ENCODE measurements around the gene TLE3.
"Not testable (repeated sequence)": the region's sequence is repeated elsewhere in the genome, so short reads cannot be mapped to it uniquely, and the experiment has no call there.

TLE3 gene

DNA sequence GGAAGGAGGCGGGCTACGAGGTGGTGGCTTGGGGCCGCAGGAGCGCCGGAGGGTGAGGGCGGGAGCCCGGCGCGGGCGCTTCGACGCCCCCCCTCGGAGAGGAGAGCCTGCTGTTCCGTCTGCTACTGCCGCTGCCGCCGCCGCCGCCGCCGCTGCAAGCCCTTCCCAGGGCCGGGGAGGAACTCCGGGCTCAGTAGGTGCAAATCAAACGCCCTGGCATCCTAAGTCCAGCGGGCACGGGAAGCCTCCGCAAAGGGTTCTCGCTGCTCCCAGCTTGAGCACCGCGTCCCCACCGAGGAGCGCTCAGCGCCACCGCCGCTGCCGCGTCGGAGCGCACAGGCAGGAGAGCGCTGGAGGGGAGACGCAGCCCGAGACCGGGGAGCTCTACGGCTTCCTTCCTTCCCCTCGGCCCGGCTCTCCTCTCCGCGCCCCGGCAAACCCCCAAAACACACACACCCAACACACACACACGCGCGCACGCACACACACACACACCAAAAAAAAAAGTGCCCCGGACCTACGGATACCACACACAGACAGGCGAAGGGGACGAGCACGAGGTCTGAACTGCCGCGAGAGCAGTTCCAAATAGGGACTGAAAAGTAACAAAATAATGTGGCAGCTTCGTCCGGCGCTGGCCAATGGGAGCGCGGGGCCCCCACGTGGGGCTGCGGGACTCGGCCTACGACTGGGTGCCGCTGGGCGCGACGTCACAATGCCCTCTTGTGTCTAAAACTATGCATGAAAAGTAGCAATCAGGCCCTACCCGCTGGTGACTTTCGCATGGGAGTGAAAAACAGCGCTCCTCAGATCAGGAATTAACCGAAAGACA, at the start of gene TLE3:
Gene TLE3, minus strand, starts transcription at position 597 of the 832 bp plus-strand sequence. CDS start 1,119 bp downstream, outside the sequence.
- peak; percentile 96 for DNase-seq (ENCODE audit: low read depth)

DNA sequence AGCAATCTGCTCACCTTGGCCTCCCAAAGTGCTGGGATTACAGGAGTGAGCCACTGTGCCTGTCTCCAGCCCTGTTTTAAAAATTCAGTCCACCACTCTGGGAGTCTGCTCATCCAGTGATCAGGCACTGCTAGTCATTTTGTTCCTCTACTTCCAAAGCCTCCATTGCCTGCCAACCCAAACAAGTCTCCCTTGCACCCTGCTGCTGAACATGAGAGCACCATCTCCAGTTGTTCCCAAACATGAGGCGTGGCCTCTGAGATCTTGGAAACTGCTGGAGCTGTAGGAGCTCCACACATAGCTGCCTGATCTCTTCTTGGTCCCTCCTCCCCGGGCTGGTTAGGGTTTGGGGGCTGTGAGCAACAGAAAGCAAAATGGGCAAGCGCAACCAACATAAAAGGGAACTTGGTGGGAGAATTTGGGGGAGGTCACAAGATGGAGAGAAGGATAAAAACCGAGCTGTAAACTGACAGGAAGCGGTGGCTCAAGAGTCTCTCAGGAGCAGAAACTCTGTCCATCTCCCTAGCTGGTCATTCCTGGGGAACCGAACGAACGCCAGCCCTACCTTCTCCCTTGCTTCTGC, 49.6 kb upstream of the TLE3 start:
- DNase-seq (ENCODE audit: low read depth), result no peak

DNA sequence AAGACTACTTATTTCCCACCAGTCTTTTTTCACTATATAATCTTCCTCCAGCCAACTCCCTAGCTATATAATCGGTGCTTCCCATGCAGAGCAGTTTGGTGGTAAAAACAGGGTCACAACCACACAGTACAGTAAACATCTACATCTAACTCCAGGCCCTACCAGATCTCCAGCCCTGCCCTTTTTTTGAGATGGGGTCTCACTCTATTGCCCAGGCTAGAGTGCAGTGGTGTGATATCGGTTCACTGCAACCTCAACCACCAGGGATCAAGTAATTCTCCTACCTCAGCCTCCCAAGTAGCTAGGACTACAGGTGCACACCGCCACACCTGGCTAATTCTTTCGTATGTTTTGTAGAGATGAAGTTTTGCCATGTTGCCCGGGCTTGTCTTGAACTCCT, 49.1 kb upstream of the TLE3 start:
- DNase-seq (ENCODE audit: low read depth), result no peak

DNA sequence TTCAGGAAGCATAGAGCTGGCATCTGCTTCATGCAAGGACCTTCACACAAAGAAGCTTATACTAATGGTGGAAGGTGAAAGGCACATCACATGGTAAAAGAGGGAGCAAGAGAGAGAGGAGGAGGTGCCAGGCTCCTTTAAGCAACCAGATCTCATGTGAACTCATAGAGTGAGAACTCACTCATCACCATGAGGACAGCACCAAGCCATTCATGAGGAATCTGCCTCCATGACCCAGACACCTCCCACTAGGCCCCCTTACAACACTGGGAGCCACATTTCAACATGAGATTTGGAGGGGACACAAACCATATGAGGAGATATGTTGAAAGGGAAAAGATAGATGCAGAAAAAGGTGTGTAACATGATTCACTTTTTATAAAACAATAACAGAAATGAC, 48.4 kb upstream of the TLE3 start:
- DNase-seq (ENCODE audit: low read depth), result no peak

DNA sequence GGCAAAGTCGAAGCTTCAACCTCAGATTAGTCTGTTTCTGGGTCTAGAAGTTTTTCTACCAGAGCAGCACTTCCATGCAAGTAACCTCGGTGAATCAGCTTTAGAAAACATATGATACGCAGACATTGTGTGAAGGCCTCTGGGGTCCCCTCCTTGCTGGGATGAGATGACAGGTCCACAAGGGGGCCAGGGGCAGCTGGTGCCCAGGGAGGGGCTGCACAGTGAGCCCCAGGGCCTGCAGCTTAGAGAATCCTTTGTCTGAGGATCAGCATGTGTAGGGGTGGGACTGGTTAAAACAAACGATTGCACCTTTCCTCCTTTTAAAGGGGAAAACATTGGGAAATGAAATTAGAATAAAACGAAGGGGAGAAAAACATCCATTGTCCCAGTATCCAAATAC, 47.5 kb upstream of the TLE3 start:
- DNase-seq (ENCODE audit: low read depth), result no peak

DNA sequence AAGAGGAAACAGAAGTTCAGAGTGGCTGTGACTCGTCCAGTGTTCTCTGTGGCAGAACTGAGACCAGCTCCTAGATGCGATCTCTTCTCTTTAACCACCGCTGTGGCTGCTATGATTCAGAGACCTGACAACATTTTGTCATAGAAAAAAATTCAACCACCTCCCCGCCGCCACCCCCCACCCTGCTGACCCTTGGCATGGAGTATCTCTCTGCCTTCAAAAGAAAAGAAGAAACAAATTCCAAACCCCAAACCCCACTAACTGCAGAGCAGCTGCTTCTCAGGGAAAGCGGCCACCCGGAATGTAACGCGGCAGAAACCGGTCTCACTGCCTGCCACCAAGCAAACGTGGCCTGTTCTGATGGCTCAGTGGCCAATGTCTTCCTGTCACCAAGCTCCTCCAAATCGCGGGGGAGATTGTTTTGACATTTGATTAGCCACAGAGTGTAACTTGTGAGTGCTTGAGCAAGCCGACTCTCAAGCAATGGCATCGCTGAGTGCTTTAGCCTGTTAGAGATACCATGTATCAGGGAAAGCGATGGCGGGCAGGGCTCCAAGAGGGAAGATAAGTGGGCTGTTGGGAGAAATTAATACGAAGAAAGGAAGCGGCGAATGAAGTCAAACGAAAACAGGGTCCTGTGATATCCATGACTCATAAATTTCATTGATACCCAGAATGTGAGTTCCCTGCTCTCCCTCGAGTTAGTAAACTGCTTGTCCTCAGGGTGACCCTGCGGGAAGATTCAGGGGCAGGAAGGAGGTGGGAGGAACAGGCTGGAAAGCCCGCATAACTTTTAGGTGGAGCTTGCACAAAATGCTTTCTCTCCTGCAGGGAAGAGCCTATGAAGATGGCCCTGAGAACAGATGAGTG, 44.8 kb upstream of the TLE3 start:
- no peak for DNase-seq (ENCODE audit: low read depth)

DNA sequence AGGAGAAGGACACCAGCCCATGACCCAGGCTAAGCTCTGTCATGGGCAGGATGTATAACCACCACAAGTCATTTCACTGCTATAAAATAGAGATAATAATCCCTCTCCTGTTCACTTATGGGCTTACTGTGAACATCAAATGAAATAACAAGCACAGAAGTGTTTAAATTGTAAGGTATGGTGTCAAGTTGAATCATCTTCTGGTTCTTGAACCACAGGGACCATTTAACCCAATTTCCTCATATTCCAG, 44.3 kb upstream of the TLE3 start:
- no peak for DNase-seq (ENCODE audit: low read depth)

DNA sequence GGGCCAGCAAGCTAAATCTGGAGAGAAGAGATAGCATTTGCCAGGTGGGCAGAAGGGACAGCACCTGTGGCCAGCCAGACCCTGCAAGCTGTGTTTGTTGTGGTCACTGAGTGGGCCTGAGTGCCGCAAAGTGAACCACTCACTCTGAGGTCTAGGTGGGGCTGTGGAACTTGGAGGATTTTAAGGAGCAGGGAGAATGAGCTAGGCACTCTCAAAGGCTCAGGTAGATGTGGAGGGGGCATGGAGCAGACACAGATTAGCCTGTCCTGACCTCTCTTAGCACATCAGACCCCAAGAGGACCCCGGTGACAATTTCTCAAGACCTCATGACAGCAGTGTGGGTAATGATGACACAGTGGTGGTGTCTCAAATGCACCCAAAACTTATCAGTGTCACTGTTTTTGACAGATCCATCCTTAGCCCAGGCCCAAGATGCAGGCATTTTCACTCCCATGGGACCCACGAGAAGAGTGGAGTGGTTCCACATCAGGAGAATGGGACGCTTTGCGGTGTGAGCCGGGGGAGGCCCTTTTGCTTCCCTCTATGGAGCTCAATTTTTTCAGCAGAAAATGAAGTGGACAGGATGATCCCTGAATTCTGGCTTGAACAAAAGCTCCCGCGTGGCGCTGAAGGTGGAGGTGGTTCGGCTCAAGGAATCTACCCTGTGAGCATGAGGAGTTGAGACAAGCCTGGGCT, 43.8 kb upstream of the TLE3 start:
- no peak for DNase-seq (ENCODE audit: low read depth)

DNA sequence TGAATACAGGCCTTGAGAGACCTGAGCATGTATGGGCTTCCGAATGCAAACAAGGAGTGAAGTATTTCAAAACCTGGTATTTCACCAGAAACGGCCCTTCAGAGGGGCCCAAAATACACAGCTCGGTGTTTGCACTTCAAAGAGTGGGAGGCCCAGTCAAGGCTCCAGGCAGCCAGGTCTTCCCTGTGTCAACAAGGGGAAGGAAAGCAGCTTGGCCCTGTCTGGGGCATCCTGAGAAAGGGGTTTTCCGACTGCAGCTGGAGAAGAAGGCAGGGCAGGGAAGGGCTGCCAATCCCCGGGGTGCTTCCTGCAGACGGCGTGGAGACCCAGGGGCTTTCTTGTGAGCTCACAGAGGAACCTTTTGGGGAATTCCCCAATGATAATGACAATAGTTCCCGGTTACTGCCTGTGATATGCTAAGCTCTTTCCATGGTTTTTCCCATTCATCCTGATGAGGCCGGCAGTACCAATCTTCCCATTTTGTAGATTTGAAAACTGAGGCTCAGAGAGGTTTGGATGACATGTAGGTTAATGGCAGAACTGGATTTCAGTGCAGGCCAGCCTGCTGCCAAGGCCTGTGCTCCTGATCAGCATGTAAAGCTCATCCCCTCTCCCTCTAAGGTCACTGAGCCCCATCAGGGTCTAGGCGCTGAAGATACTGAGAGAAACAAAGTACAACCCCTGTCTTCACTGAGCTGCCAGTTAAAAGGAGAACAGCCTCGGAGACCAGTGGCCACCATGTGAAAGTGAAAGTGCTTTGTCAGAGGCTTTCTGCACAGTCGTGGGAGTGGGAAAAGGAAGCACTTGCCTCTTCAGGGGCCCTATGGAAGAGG, 43.0 kb upstream of the TLE3 start:
- DNase-seq (ENCODE audit: low read depth), result no peak

DNA sequence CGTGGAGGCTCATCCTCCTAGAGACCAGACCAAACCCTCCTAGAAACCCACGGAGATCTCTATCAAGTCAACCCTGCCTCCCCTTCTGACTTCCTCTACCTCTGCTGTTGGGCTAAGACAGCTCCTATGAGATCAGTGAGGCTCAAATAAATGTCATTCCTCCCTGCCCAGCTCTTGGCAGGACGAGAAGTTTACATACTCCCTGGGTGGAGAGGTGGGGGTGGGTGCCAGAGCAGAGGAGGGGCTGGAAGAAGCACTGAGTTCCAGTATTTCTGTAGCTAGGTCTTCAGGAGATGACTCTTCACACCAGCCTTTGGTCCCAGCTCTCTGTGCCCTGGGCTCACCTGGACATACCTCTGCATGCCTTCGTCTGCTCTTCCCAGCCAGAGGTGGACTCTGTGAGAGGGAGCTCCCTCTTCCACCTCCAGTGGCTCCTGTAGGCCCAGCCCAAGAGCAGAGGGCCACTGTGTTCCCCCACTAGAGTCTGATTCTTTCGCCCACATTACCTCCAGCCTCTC, 42.4 kb upstream of the TLE3 start:
- no peak for DNase-seq (ENCODE audit: low read depth)

DNA sequence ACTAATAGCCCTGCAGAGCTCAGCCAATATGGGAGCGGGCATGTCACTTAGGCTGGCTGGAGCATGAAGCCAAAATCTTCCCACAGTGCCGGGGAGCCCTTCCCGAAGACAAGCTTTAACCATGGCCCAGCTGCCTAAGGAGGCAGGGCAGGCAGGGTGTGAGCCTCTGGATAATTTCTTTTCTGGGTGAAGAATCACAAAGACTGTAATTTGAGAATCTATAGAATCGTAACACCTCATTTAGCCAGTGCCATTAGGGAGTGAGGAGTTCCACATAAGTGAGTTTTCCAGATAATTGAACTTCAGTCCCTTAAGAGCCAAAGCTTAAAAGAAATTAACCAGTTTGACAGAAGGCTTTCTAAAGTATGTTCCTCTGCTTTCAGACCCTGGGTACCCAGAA, 40.2 kb upstream of the TLE3 start:
- DNase-seq (ENCODE audit: low read depth), result no peak

DNA sequence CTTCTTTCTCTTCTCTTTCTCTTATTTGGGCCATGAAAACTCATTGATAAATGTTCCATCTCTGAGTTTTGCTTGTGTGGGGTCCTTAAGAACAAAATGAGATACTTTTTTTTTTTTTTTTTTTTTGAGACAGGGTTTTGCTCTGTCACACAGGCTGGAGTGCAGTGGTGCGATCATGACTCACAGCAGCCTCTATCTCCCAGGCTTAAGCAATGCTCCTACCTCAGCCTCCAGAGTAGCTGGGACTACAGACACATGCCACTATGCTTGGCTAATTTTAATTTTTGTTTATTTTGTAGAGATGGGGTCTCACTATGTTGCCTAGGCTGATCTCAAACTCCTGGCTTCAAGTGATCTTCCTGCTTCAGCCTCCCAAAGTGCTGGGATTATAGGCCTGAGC, 39.3 kb upstream of the TLE3 start:
- DNase-seq (ENCODE audit: low read depth), result not testable (repeated sequence)

DNA sequence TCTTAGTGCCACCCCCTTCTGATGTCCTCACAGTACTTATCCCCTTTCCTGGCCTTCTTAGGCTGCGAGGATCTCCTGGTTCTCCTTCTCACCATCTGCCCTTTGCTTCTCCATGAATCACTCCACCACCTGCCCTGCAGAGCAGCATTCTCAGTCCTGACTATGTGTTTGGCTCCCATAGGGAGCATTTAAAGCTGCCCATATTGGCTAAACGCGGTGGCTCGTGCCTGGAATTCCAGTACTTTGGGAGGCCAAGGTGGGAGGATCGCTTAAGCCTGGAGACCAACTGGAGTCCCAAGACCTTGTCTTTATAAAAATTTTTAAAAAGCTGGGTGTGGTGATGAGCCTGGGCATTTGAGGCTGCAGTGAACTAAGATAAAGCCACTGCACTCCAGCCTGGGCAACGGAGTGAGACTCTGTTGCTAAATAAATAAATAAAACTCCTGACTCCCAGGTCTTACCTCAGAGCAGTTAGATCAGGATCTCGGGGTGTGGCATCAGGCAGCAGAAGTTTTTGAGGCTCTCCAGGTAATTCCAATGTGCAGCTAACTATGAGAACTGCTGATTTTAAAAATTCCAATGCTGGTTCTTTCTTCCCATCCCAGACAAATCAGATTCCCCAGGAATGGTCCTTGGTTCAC, 36.2 kb upstream of the TLE3 start:
- no peak for DNase-seq (ENCODE audit: low read depth)

DNA sequence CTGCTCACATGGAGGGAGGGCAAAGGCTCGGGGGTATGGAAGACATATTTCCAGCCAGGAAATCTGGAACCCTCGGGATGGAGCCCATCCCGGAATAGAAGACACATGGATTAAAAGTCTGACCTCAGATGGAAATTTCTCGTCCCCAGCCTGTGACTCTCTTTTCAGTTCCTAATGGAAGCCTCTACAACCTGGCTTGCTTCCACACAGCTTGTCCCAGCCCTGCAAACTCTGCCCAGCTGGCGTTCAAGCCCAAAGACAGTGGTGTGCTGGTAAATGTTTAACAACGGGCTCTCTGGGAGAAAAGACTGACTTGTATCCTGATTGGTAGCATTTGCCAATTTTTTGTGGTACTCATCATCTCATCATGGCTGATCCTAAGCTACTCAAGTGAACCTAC, 35.6 kb upstream of the TLE3 start:
- DNase-seq (ENCODE audit: low read depth), result no peak

DNA sequence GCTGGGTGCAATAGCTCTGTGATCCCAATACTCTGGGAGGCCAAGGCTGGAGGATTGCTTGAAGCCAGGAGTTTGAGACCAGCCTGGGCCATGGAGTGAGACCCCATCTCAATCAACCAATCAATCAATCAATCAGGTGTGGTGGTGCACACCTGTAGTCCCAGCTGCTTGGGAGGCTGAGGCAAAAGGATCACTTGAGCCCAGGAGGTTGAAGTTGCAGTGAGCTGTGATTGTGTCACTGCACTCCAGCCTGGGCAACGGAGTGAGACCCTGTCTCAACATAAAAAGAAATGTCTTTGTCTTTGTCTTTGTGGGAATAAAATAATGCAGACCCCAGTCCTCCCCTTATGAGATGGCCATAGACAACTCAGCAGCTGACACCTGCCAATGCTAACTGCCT, 34.9 kb upstream of the TLE3 start:
- no peak for DNase-seq (ENCODE audit: low read depth)

DNA sequence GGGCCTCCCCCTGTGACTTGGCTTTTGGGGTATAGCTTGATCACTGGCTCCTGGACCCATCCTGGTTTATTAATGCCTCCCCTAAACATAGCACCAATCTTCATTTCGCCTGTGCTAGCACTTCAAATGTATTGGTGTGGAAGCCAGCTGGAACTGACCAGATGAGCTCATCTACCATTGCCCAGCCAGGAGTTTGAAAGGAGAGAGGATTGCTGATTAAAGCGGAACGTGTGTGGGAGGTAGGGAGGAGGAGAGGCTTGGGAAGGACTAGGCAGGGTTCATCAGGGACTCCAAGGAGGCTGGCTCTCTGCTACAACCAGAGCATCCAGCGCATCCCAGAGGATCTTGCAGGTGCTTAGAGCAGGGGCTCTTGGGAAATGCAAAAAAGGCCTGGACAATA, 34.4 kb upstream of the TLE3 start:
- peak; percentile 16 for DNase-seq (ENCODE audit: low read depth)

DNA sequence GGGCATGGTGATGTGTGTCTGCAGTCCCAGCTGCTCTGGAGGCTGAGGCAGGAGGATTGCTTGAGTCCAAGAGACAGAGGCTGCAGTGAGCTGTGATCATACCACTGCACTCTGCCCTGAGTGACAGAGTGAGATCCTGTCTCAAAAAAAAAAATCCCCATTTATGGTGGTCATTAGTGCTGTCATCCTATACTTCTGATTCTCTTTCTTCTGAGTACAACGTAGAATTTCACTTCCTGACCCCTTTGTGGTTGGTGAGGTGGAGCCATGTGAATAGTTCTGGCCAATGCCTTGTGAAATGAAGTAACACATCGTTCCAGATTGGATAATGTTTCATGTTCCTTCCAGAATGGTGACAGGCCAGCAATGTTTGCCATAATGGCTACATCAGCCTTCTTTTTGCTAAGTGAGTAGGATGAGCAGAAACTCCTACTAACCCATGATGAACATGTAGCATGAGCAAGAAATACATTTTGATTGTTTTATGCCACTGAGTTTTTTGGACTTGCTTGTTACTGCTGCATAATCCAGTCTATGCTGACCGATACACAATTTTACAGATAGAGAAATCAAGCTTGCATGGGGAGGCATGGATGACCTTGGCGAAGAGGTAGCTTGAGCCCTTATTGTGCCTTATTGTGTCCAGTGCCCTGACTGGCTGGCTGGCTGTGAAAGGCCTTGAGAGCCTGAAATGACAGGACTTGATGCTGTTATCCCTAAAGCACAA, 30.9 kb upstream of the TLE3 start:
- DNase-seq (ENCODE audit: low read depth), result no peak

DNA sequence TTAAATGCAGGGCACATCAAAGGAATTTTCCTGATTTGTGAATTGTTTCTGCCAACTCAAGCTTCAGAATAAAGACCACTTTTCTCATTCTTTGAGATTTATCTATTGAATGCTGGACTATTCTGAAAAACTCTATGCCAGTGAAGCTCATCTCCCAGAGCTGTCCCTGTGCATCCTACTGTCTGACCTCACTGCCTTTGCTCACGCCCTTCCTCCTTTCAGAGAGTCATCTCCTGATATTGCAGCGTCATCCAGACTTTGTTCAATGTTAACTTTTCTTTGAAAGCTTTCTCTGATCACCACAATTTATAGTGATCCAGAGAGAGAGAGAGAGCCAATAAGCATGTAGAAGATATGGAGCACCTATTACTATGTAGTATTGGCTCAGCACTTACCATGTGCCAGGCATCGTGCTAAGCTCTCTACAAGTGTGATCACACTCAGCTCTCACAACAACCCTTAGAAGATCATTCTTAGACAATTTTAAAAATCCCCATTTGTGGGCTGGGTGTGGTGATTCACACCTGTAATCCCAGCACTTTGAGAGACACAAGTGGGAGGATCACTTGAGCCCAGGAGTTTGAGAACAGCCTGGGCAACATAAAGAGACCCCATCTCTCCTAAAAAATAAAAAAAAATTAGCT, 30.2 kb upstream of the TLE3 start:
- no peak for DNase-seq (ENCODE audit: low read depth)

DNA sequence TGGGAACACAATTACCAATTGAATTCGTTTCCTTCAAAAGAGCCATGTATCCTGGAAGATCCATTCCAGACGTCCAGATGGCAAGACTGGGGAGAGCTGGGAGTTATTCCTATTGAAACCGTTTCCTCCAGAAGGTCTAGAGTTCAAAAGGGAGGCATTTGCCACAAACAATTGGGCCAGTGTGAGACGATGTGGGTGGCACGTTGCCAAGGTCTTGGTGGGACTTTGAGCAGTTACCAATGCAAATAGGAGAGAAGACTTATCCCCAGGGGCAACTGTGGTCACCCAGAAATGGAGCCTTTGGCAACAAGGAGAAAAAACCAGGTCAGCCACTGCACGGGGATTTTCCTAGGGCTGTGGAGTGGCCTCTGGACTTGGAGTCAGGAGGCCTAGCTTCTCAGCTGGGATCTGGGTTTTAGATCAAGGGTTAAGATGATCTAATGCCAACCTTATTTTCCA, 29.6 kb upstream of the TLE3 start:
- no peak for DNase-seq (ENCODE audit: low read depth)

DNA sequence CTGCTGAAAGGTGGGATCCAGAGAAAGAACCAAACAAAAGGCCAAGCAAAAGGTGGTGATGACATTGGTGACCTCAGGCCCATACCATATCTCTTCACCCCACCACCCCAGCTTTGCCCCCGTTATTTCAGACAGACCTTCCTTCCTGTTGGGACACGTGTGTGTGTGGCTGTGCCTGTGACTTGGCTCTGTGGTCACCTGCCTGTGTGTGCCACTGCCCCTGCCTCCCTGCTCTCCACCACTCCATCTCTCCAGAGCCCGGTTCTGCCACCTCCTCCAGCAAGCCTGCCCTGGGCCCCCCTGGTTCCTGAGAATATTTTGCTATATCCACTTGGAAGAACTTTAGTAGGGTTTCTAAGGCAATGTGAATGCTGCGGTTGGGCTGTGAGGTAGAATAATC, 28.6 kb upstream of the TLE3 start:
- DNase-seq (ENCODE audit: low read depth), result no peak
